WTC11 (cell line): ENCODE measurements around the gene MAGEB3. TPM values are rescaled to one million over a fixed set of nuclear protein-coding genes. Genes with fewer than 3 reads are reported as not detected.

Experiments
- ATAC-seq: fragments of 200-7000 bp; cut with Tn5 transposase; 2 replicates; pipeline ENCODE4 v1.10.0; 2021; ENCODE audit warnings: mild to moderate bottlenecking, moderate library complexity
- CTCF ChIA-PET: fragments of 300-600 bp; sonication (Branson Sonifier 250); formaldehyde crosslinking; loops from one replicate; lab custom pipeline; 2021; ENCODE audit warnings: antibody characterized with exemption; lab: Charles Lee
- POLR2A ChIA-PET: fragments of 350-600 bp; sonication (Branson Sonifier 250); formaldehyde crosslinking; loops from one replicate; lab custom pipeline; 2021; ENCODE audit warnings: antibody characterized with exemption; lab: Charles Lee
- DNase-seq: peaks from one replicate; pipeline ENCODE4 v3.0.0; 2021; ENCODE audit warnings: low spot score
- H3K27ac Mint-ChIP-seq: 2 replicates; pipeline ENCODE4 v1.8.0; 2021; ENCODE audit warnings: mixed read lengths
- H3K27me3 Mint-ChIP-seq: 2 replicates; pipeline ENCODE4 v1.8.0; 2021; ENCODE audit warnings: low read depth, mild to moderate bottlenecking, moderate library complexity, mixed read lengths
- H3K36me3 Mint-ChIP-seq: 2 replicates; pipeline ENCODE4 v1.8.0; 2021; ENCODE audit warnings: mixed read lengths
- H3K4me1 Mint-ChIP-seq: 2 replicates; pipeline ENCODE4 v1.8.0; 2022; ENCODE audit warnings: mixed read lengths
- H3K4me3 Mint-ChIP-seq: 2 replicates; pipeline ENCODE4 v1.8.0; 2021; ENCODE audit warnings: mild to moderate bottlenecking, moderate library complexity, mixed read lengths
- H3K9me3 Mint-ChIP-seq: 2 replicates; pipeline ENCODE4 v1.8.0; 2021; ENCODE audit warnings: mixed read lengths
- AFF4 ChIP-seq: sonication (generic); formaldehyde crosslinking; IDR thresholded peaks from 2 replicates; pipeline ENCODE4 v1.8.1; 2023; ENCODE audit warnings: mild to moderate bottlenecking, missing genetic modification reagents, borderline replicate concordance
- CBFB ChIP-seq: sonication (generic); formaldehyde crosslinking; IDR thresholded peaks from 2 replicates; pipeline ENCODE4 v1.8.1; 2022; ENCODE audit warnings: mild to moderate bottlenecking, low read depth, missing genetic modification reagents
- CREB1 ChIP-seq: sonication (generic); formaldehyde crosslinking; IDR thresholded peaks from 2 replicates; pipeline ENCODE4 v1.8.0; 2023; ENCODE audit warnings: mild to moderate bottlenecking, missing genetic modification reagents
- CREM ChIP-seq: sonication (generic); formaldehyde crosslinking; IDR thresholded peaks from 2 replicates; pipeline ENCODE4 v1.8.1; 2022; ENCODE audit warnings: mild to moderate bottlenecking, missing genetic modification reagents, moderate library complexity
- EMX1 ChIP-seq: fragments of 250-450 bp; sonication (Bioruptor Pico); IDR thresholded peaks from 2 replicates; pipeline ENCODE4 v1.8.0; 2021; ENCODE audit warnings: mild to moderate bottlenecking
- FOXP1 ChIP-seq: sonication (generic); formaldehyde crosslinking; IDR thresholded peaks from 2 replicates; pipeline ENCODE4 v1.8.0; 2022; ENCODE audit warnings: missing genetic modification reagents, mild to moderate bottlenecking, moderate library complexity, borderline replicate concordance
- MXD4 ChIP-seq: fragments of 250-450 bp; sonication (Bioruptor Pico); IDR thresholded peaks from 2 replicates; pipeline ENCODE4 v1.8.0; 2021; ENCODE audit warnings: mild to moderate bottlenecking, moderate library complexity, borderline replicate concordance
- MYBL2 ChIP-seq: sonication (generic); formaldehyde crosslinking; IDR thresholded peaks from 2 replicates; pipeline ENCODE4 v1.8.1; 2023; ENCODE audit warnings: mild to moderate bottlenecking, moderate library complexity, missing genetic modification reagents
- NFE2L1 ChIP-seq: sonication (generic); formaldehyde crosslinking; IDR thresholded peaks from 2 replicates; pipeline ENCODE4 v1.8.1; 2023; ENCODE audit warnings: missing genetic modification reagents
- NFYB ChIP-seq: sonication (generic); formaldehyde crosslinking; conservative IDR thresholded peaks from 2 replicates; pipeline ENCODE4 v1.8.0; 2022; ENCODE audit warnings: low read depth, missing genetic modification reagents
- NR2C2 ChIP-seq: sonication (generic); formaldehyde crosslinking; IDR thresholded peaks from 2 replicates; pipeline ENCODE4 v1.8.0; 2022; ENCODE audit warnings: mild to moderate bottlenecking, missing genetic modification reagents
- RORB ChIP-seq: fragments of 250-450 bp; sonication (Bioruptor Pico); IDR thresholded peaks from 2 replicates; pipeline ENCODE4 v1.9.0; 2021; ENCODE audit warnings: mild to moderate bottlenecking
- SOX15 ChIP-seq: fragments of 250-450 bp; sonication (Bioruptor Pico); IDR thresholded peaks from 2 replicates; pipeline ENCODE4 v1.9.0; 2021; ENCODE audit warnings: mild to moderate bottlenecking
- TP53 ChIP-seq: sonication (generic); formaldehyde crosslinking; IDR thresholded peaks from 2 replicates; pipeline ENCODE4 v1.8.1; 2023; ENCODE audit warnings: mild to moderate bottlenecking, missing genetic modification reagents
- ZBTB21 ChIP-seq: sonication (generic); formaldehyde crosslinking; IDR thresholded peaks from 2 replicates; pipeline ENCODE4 v1.8.1; 2023; ENCODE audit warnings: mild to moderate bottlenecking, missing genetic modification reagents, borderline replicate concordance
- ZBTB43 ChIP-seq: sonication (generic); formaldehyde crosslinking; IDR thresholded peaks from 2 replicates; pipeline ENCODE4 v1.8.1; 2023; ENCODE audit warnings: mild to moderate bottlenecking, missing genetic modification reagents
- total RNA-seq: library from RNA; stranded (reverse); gene quantifications from 3 replicates; pipeline ENCODE4 v1.2.3, GENCODE V29; 2021
- TF ChIP-seq, protein P1 (sequence below): sonication (generic); formaldehyde crosslinking; IDR thresholded peaks from 2 replicates; pipeline ENCODE4 v1.8.1; 2022; ENCODE audit warnings: low read depth, mild to moderate bottlenecking, moderate library complexity, missing genetic modification reagents, borderline replicate concordance

The MAGEB3 gene
- total RNA-seq, 1 experiment from 2014 or later = 0.11 TPM

DNA sequence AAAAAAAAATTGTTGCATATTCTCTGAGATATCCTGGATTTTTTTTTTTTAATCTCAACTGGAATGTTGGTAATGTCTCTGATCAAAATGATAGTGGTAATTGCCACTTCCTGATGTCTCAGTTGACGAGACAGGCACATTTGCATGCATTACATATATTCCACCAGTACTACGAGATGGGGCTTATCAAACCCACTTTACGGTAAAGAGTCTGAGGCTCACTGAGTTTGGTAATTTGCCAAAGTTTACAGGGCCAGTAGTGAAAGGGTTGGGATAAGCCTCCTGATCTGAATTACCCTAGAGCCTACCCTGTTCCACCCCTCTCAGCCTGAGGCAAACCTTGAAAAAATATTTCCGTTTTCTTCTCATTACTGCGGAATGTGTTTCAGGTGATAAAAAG is 9.8 kb upstream of the MAGEB3 start (continued):
- TF ChIP-seq, protein P1, sequence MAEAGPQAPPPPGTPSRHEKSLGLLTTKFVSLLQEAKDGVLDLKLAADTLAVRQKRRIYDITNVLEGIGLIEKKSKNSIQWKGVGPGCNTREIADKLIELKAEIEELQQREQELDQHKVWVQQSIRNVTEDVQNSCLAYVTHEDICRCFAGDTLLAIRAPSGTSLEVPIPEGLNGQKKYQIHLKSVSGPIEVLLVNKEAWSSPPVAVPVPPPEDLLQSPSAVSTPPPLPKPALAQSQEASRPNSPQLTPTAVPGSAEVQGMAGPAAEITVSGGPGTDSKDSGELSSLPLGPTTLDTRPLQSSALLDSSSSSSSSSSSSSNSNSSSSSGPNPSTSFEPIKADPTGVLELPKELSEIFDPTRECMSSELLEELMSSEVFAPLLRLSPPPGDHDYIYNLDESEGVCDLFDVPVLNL (CRISPR knock-in tag) = no peak
- TF ChIP-seq CBFB (CRISPR knock-in tag) = no peak
- TF ChIP-seq, all 79 proteins: peak for 0

DNA sequence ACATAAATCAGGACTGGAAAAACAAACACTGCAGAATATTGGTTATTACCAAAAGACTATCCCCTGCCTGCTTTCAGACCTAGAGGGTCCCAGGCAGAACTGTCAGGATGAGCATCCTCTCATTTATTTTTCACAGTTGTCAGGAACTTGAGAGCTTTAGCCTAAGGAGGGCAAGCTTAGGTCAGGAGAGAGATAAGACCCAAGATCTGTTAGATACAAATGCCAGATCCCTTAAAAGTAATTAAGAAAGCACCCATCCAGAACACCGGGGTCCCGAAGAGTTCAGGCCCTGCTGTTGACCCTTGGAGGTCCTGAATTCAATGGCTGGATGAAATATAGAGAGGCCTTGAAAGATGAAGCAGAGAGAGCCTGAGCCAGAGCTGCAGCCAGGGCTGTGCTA is 5.9 kb upstream of the MAGEB3 start:
- ChIA-PET POLR2A (no interaction called here), CTCF (no interaction called here)
- DNase-seq = no peak
- Mint-ChIP-seq H3K9me3 (no peaks in the 10 kb centered on the region), H3K27me3 (no peaks in the 10 kb centered on the region; the same call in 1 of the 2 replicates), H3K36me3 (no peaks in the 10 kb centered on the region), H3K4me3 (no peak overlapping the region), H3K4me1 (peaks cover 29% of the 10 kb centered on the region), H3K27ac (no peak overlapping the region)
- TF ChIP-seq CREB1 (CRISPR knock-in tag) (no peak), MYBL2 (no peak), EMX1 (no peak), FOXP1 (CRISPR knock-in tag) (no peak), CREM (no peak), NFYB (CRISPR knock-in tag) (no peak), NFE2L1 (CRISPR knock-in tag) (no peak), CBFB (CRISPR knock-in tag) (no peak)
- TF ChIP-seq, all 79 proteins: peak for 0
- ATAC-seq = no peak

- no peaks in the 10 kb centered on the region for H3K9me3 Mint-ChIP-seq
- peaks cover 24% of the 10 kb centered on the region for H3K4me1 Mint-ChIP-seq
- DNase-seq (peak; percentile 39), ATAC-seq (peak; percentile 92)
- no peaks in the 10 kb centered on the region for H3K36me3 Mint-ChIP-seq
- H3K27ac Mint-ChIP-seq = peak overlapping the region; percentile 60; the same call in 1 of the 2 replicates
- CTCF ChIA-PET = no interaction called here
- H3K4me3 Mint-ChIP-seq = no peak overlapping the region
- POLR2A ChIA-PET = no interaction called here
- TF ChIP-seq RORB (CRISPR knock-in tag) = no peak
- TF ChIP-seq SOX15 (CRISPR knock-in tag) = no peak
- TF ChIP-seq NR2C2 = no peak
- no peak for TF ChIP-seq ZBTB43 (CRISPR knock-in tag)
- no peak for TF ChIP-seq AFF4 (CRISPR knock-in tag)
- no peak for TF ChIP-seq TP53
- TF ChIP-seq ZBTB21 (CRISPR knock-in tag) = no peak
- TF ChIP-seq MXD4 (CRISPR knock-in tag) = no peak
- no peaks in the 10 kb centered on the region; the same call in 1 of the 2 replicates for H3K27me3 Mint-ChIP-seq
These were observed 1.9 kb upstream of the MAGEB3 start for GRCh38 chrX:30228526-30228925.
